ENCODE data around the gene TAS2R31.
A peak's percentile ranks its signal among the peaks of the same experiment; 100 is the strongest.

The TAS2R31 gene

GRCh38 chr12:11007608-11008007 is 23.6 kb downstream of the TAS2R31 start:
- no peak for DNase-seq (ENCODE audit: low read depth in 3 of 3)

- DNase-seq (ENCODE audit: low read depth in 3 of 3): no peak
These were observed 33.0 kb downstream of the TAS2R31 start, which contains the start of gene TAS2R20 for GRCh38 chr12:10998204-10998603. TAS2R20 (minus strand) TSS chr12:10998304; CDS start chr12:10997875, 429 bp downstream.

- no peak for DNase-seq (ENCODE audit: low read depth in 3 of 3)
These were observed 36.9 kb downstream of the TAS2R31 start for GRCh38 chr12:10994307-10994706.

- DNase-seq (ENCODE audit: low read depth in 3 of 3): no peak
These were observed 42.1 kb downstream of the TAS2R31 start for GRCh38 chr12:10989107-10989506.

- DNase-seq (ENCODE audit: low read depth in 3 of 3): no peak
These were observed 44.4 kb downstream of the TAS2R31 start, which contains the start of gene TAS2R50 for GRCh38 chr12:10986812-10987211. TAS2R50 (minus strand) TSS chr12:10986912; CDS start chr12:10986860, 52 bp downstream.

- peak in 1 of 3 experiments; percentile 12 for DNase-seq (ENCODE audit: low read depth in 3 of 3)
These were observed 49.0 kb downstream of the TAS2R31 start for GRCh38 chr12:10982244-10982643.
